HG03558 (cell line): ENCODE results near the gene INPP5B.

Experiments used
- ATAC-seq: cut with Tn5 transposase; IDR thresholded peaks from one replicate; pipeline ENCODE4 v1.9.1; 2021; ENCODE audit warnings: moderate number of reproducible peaks; ENCODE audit not compliant: unreplicated experiment; ENCODE audit errors: extremely low read depth

INPP5B gene

DNA sequence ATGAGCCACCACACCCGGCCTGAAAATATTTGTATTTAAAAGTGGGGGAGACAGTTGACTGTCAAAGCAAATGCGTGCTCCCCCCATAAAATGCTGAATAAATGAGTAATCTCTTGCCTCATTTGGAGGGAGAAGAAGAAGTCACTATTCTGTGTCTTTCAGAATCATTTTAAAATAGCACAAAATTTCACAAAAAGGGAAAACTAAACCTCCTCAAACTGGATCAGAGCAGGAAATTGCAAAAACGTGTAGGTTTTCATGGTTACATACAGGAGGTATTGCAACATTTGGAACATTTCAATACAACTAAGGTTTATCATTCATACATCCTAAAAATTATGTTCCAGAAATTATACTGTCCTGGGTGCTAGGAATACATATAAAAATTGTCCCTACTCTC lies 101.1 kb downstream of the INPP5B start:
- ATAC-seq: no peak

DNA sequence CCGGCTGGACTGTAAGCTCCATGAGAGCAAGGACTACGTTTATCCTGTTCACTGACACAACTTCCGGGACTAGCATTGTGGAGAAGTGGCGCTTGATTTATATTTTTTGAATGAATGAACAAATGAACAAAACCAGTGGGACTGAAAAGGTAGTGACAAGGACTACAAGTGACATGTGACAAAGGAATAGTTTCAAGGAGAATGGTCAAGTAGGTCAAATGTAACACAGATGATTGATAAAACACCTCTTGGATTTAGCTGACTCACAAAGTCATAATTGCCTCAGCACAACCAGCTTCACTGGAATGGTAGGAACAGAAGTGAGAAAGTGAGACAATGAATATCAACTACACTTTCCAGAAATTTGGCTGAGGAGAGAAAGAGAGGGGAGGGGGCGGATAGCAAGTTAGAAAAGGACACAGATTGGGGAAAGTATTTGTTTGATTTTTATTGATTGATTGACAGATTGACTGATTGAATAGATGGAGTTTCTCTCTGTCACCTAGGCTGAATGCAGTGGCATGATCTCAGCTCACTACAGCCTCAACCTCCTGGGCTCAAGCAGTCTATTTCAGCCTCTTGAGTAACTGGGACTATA lies 101.7 kb downstream of the INPP5B start:
- no peak for ATAC-seq

DNA sequence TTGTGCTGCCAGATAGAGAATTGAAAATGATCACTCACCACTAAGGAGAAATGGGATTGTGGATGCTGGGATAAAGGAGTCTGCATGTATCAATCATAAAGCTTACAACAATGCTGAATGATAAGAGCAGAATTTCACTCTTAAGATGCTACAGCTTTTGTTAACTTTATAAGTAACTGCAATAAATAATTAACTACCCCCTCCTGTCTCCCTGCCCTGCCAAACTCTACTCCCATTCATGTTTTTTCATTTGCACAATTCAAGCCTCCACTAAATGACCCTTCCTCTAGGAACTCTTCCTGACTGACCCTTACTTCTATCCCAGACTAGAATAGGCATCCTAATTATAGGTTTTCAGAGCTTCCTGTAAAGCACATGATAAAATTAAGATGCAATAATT lies 102.3 kb downstream of the INPP5B start:
- ATAC-seq: no peak

DNA sequence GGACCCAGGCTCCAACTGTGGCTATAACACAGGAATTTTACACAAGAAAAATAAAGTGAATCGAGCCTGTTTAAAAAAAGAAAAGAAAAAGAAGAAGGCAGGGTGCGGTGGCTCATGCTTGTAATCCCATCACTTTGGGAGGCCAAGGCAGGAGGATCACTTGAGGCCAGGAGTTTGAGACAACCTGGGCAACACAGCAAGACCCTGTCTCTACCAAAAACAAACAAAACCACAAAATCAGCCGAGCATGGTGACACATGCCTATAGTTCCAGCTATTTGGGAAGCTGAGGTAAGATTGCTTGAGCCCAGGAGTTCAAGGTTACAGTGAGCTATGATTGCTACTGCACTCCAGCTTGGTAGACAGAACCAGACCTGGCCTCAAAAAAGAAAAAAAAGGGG lies 105.2 kb downstream of the INPP5B start:
- ATAC-seq: no peak

DNA sequence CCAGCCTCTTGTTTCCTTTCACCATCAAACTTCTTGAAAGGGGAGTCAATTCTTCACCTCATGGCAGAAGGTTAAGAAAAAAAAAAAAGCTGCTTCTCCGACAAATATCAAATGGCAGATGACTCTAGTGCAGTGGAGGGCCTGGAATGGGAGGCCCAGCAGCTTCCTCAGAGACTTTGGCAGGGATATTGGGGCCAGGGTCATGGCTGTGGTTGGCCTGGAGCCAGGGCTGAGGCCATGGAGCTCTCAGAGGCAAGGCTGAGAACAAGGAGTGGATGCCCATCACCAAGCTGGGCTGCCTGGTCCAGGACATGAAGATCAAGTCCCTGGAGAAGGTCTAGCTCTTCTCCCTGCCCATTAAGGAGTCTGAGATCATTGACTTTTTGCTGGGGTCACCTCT lies 106.1 kb downstream of the INPP5B start:
- ATAC-seq: no peak

DNA sequence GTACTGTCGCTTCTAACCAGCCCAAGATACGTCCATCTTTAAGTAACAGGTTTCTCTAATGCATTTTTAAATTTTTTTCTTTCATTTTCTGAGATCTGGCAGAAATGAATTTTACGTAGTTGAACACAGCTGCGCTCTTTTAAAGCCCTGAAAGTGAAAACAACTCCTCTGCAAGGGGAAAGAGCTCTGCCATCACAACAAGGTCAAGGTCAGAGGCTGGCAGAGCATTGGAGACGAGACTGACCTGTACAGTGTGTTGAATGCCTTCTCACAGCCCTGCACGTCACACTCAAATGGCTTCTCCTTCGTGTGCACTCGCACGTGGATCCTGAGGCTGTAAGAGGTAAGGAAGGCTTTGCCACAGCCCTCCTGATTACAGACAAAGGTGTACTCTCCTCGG lies 107.2 kb downstream of the INPP5B start:
- ATAC-seq: no peak

DNA sequence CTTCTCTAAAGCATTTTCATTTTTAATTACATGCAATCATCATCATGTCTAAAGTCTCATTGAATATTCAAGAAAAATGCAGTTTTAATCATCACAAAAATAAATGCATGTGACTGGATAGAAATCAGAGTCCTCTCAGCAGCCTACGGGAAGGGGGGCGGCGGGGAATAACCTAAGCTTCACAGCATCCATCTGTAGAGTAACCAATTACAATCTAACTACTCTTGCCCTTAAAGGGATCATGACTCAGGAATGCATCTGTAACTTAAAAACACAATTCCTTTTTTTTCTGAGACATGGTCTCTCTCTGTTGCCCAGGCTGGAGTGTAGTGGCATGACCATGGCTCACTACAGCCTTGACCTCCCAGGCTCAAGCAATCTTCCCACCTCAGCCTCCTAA lies 110.1 kb downstream of the INPP5B start:
- ATAC-seq: no peak

DNA sequence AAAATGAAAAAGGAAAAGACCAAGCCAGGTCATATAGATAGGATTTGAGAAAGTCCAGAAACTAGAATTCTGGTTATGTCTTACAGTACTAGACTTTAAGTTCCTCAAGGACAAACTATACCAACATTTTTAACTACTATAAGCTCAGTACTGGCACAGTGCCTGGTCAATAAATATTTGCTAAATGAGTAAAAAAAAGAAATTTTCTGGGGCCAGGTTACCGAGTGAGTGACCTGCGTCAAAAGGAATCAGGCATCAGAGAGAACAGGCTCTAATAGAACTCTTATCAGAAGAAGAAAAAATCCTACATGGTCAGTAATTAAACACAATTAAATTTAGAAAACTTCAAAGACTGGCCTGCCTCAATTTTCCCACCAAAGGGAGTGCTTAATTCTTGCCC lies 115.0 kb downstream of the INPP5B start:
- ATAC-seq: no peak

DNA sequence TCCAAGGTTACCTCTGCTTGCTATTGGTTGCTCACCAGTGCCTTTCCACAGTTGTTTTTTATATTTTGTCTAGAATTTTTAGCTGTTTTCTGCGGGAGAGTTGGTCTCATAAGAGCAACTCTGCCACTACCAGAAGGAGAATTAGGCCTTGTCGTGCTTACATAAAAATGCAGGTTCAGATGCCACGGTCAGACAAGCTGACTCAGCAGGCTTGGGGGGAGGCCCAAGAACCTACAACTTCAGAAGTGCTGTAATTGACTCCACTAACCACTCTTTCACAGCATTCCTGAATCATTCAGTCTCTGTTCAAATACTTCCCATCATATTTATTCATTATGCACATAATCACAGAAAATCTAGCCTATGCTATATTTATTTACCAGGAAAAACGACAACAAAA lies 115.7 kb downstream of the INPP5B start:
- no peak for ATAC-seq

DNA sequence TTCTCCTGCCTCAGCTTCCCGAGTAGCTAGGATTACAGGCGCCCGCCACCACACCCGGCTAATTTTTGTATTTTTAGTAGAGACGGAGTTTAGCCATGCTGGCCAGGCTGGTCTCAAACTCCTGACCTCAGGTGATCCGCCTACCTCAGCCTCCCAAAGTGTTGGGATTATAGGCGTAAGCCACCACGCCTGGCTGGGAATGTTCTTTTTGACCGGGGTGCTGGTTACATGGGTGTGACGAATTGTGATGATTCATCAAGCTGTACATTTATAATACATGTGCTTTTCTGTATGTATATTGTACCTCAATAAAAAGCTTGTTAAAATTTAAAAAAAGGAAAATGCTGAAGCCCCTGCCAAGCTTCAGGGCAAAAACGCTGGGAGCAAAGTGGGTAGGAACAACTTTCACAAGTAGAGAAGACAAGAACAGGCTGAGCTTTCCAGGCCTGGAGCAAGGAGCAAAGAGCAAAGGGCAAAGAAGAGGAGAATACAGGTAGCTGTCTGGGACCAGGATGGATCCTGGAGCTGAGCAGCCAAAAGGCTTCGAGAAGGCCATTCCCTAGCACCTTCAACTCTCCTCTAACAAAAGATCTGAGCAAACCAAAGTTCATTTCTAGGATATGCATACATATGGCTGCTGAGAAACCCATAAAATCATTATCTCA lies 118.3 kb downstream of the INPP5B start:
- ATAC-seq: no peak

DNA sequence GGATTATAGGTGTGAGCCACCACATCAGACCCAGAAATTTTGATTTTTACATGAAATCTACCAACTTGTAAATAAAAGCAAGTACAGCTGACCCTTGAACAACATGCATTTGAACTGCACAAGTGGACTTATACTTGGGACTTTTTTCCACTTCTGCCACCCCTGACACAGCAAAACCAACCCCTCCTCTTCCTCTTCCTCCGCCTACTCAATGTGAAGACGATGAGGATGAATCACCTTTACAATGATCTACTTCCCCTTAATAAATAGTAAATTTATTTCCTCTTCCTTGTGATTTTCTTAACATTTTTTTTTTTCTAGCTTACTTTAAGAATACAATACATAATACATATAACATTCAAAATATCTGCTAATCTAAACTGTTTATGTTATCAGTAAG lies 121.3 kb downstream of the INPP5B start:
- no peak for ATAC-seq

DNA sequence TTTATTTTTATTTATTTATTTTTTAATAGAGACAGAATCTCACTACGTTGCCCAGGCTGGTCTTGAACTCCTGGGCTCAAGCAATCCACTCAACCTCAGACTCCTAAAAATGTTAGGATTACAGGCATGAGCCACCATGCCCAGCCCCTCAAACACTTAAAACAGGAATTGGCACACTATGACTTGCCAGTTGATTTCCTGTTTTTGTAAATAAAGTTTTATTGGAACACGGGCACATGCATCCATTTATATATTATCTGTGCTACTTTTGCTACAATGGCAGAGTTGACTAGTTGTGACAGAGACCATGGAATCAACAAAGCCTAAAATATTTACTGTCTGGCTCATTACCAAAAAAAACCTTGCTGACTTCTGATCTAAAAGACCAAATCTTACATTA lies 122.9 kb downstream of the INPP5B start:
- no peak for ATAC-seq

DNA sequence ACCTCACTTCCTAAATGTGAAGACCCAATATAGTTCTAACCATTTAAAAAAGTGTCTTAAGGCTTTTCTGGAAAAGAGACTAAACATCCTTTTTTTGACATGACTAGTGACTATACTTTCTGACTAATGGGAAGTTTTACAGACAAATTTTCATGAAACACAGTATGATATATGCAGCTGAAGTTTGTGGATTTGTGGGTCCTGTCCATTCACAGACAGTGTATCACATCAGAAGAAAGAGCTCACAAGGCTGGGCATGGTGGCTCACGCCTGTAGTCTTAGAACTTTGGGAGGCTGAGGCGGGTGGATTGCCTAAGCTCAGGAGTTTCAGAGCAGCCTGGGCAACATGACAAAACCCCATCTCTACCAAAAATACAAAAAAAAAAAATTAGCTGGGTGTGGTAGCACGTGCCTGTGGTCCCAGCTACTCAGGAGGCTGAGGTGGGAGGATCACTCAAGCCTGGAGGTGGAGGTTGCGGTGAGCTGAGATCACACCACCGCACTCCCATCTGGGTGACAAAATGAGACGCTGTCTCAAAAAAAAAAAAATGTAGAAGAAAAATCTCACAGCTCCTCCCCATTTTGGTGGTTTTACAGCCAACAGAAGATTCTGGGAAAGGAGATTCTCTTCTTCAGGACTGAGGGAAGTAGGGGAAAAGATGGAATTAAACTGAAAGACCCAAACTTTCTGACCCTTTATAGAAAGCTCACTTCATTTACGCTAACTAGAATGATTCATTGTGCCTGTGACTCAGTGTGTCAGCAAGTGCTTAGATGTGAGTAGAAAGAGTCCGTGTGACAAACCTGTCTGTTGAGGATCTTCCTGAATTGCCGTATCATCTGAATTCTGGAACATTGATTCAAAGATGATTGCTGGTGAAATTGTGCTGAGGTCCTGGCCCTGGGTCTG lies 123.7 kb downstream of the INPP5B start:
- ATAC-seq: no peak

DNA sequence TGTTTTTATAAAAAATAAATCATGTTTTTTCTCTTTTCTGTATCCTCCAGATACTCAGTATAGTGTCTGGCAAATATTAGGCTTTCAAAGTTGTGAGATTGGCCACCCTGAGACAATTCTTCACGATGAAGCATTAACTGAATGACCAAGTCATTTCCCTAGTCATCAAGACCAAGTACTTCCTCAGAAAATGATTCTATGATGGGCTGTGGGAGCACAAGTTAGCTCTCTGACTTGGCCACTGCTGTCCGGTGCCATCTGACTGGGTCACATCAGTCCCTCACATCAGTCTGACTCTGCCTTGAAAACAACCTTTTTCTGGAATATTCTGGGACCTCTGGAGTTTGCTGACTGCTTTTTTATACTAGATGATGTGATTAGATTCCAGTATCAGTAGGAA lies 125.4 kb downstream of the INPP5B start:
- ATAC-seq: no peak

DNA sequence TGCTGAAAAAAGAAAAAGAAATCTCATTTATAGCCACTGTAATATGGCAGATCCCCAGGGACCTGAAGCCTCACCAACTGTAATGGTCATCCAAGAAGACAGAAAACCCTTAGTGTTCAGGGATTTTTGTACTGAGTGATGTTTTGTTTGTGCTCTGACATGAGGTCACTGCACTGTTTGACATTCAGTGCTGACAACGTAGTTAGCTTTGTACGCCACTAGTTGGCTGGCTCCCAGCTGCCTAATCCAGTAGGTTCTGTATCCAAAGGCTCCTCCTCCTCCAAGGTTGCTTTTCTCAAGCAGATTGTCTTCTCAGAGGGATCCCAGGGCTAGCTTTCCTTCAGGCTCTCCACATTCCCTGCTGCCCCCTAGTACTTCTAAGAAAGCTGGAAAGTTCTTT lies 129.4 kb downstream of the INPP5B start:
- no peak for ATAC-seq

DNA sequence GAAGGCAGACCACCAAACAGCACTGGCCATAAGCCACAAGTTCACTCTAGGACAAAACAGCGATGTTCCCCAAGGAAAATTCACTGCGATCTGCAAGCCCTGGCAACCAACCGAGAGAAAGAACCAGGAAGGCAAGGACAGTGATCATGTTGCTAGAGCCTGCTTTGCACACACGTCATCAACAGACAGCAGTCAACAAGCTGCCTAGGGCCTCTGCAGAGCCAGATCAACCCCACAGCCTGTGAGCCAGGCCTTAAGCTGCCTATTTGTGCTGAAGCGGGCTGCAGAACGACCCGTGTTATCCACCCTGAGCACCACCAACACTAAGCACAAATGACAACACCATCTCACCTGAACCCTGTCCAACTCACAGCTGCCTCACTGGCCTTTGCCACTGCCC lies 132.6 kb downstream of the INPP5B start:
- no peak for ATAC-seq

DNA sequence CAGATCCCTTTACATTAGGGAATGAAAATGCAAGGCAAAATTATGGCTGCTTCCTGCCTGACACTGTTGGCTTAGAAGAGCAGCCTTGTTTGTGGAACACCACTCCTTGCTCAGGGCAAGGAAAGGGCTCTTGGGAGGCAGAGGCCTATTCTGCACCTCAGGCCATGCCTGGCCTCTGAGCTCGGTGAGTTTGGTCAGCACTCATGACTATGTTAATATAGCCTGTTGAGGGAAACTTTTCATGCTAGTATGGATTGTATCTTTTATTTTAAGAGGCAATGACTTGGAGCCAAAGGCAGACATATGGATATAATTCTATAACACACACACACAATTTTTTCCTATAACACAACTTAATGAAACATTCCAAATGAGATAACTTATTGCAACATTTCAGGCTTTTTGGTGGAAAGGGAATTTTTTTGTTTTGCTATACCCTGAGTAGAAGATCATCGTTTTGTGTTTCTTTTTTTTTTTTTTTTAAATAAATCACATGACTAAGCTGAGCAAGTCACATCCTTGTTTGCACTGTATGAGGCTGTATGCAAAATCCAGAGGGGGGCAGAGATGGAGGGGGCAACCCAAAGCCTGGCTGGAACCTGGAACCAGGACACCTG lies 133.2 kb downstream of the INPP5B start:
- ATAC-seq: no peak

DNA sequence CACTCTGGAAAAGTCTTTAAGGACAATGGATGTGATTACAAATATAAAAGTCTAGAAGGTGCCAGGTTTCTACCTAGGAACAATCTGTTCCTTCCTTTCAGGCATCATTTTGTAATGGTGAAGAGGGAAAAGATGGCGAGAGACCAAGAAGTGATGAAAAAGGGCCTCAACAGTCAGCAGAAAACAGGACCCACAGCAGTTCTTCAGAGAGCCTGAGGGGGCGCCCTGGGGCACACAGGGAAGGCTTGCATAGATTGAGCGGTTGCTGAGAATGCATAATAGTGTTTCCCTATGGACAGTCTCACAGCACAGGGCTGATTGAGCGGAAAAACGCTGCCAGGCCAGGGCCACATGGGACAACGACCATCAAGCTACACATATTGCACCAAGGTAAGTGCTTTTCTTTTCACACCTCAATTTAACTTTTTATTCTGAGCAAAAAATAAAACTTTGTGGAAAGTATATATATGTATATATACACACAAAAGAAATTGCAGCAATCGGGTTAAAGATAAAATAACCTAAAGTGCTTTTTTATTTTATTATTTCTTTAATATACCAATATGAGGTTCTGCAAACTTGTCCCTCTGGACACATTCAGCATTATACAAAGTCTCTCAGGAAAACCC lies 135.7 kb downstream of the INPP5B start:
- no peak for ATAC-seq
